GM12872 (cell line): ENCODE results near the gene S1PR1.

Source experiments
- TF ChIP-seq, protein P1 (sequence below): IDR thresholded peaks from 3 replicates; pipeline ENCODE4 v1.5.1; 2011; ENCODE audit warnings: low read depth, mild to moderate bottlenecking, low read length, moderate library complexity; ENCODE audit not compliant: insufficient read depth

The S1PR1 gene

GRCh38 chr1:101285922-101286570, 49.2 kb downstream of the S1PR1 start:
- TF ChIP-seq, protein P1, sequence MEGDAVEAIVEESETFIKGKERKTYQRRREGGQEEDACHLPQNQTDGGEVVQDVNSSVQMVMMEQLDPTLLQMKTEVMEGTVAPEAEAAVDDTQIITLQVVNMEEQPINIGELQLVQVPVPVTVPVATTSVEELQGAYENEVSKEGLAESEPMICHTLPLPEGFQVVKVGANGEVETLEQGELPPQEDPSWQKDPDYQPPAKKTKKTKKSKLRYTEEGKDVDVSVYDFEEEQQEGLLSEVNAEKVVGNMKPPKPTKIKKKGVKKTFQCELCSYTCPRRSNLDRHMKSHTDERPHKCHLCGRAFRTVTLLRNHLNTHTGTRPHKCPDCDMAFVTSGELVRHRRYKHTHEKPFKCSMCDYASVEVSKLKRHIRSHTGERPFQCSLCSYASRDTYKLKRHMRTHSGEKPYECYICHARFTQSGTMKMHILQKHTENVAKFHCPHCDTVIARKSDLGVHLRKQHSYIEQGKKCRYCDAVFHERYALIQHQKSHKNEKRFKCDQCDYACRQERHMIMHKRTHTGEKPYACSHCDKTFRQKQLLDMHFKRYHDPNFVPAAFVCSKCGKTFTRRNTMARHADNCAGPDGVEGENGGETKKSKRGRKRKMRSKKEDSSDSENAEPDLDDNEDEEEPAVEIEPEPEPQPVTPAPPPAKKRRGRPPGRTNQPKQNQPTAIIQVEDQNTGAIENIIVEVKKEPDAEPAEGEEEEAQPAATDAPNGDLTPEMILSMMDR = no peak

- TF ChIP-seq, protein P1 = peak; percentile 86
These were observed 51.7 kb downstream of the S1PR1 start for GRCh38 chr1:101288491-101288944.

- TF ChIP-seq, protein P1 = no peak
These were observed 53.5 kb downstream of the S1PR1 start for GRCh38 chr1:101290119-101290921.
